NCI-H2107 treated with DMSO at 0.1 percent for 48 hours (cell line): ENCODE results near the gene RPL22.
"Not testable (repeated sequence)": the region's sequence is repeated elsewhere in the genome, so short reads cannot be mapped to it uniquely, and the experiment has no call there.

Source experiments
- DNase-seq: peaks from one replicate; lab custom pipeline; 2025; ENCODE audit not compliant: unreplicated experiment; lab: John Stamatoyannopoulos, UW

Gene RPL22

GRCh38 chr1:6234502-6235295 is 35.3 kb upstream of the RPL22 start:
- no peak for DNase-seq

GRCh38 chr1:6233376-6233775 is 34.0 kb upstream of the RPL22 start:
- no peak for DNase-seq

GRCh38 chr1:6225651-6226050 is 26.3 kb upstream of the RPL22 start:
- no peak for DNase-seq

- no peak for DNase-seq
Observed at GRCh38 chr1:6224718-6225117, 25.3 kb upstream of the RPL22 start.

- DNase-seq, result no peak
Observed at GRCh38 chr1:6223617-6224016, 24.2 kb upstream of the RPL22 start.

- DNase-seq, result no peak
Observed at GRCh38 chr1:6222636-6223035, 23.2 kb upstream of the RPL22 start.

- DNase-seq, result peak; percentile 16
Observed at GRCh38 chr1:6221210-6221784, 21.9 kb upstream of the RPL22 start.

- no peak for DNase-seq
Observed at GRCh38 chr1:6220236-6220635, 20.8 kb upstream of the RPL22 start.

GRCh38 chr1:6219641-6220040 is 20.2 kb upstream of the RPL22 start:
- DNase-seq, result not testable (repeated sequence)

- no peak for DNase-seq
Observed at GRCh38 chr1:6218375-6219164, 19.2 kb upstream of the RPL22 start.

- no peak for DNase-seq
Observed at GRCh38 chr1:6212193-6212959, 13.0 kb upstream of the RPL22 start.

- no peak for DNase-seq
Observed at GRCh38 chr1:6211731-6212130, 12.3 kb upstream of the RPL22 start.

- no peak for DNase-seq
Observed at GRCh38 chr1:6210591-6211355, 11.4 kb upstream of the RPL22 start.

GRCh38 chr1:6209661-6210580 is 10.5 kb upstream of the RPL22 start:
- DNase-seq, result no peak

GRCh38 chr1:6208723-6209660 is 9.6 kb upstream of the RPL22 start:
- DNase-seq, result no peak

- no peak for DNase-seq
Observed at GRCh38 chr1:6207921-6208320, 8.5 kb upstream of the RPL22 start.

- no peak for DNase-seq
Observed at GRCh38 chr1:6207075-6207885, 7.9 kb upstream of the RPL22 start.

- no peak for DNase-seq
Observed at GRCh38 chr1:6206520-6206855, 7.1 kb upstream of the RPL22 start.
